Stimulated activated CD4-positive, alpha-beta T cell treated with anti-CD3 and anti-CD28 coated beads, Interleukin-2, amount 100 ng/mL, for 48 hours (primary cell): ENCODE results near the gene SDF2L1.
"Not testable (repeated sequence)": the region's sequence is repeated elsewhere in the genome, so short reads cannot be mapped to it uniquely, and the experiment has no call there.

Experiments
- DNase-seq, 2 donors: peaks; one replicate each; pipeline ENCODE4 v3.0.0-alpha.2; 2020

Gene SDF2L1

GRCh38 chr22:21688706-21689381 lies 46.7 kb downstream of the SDF2L1 start:
- no peak for DNase-seq

GRCh38 chr22:21690401-21690801 lies 48.3 kb downstream of the SDF2L1 start:
- DNase-seq: no peak

- DNase-seq: no peak
Measured at GRCh38 chr22:21691816-21692215, 49.7 kb downstream of the SDF2L1 start.

- DNase-seq: not testable (repeated sequence)
Measured at GRCh38 chr22:21692856-21693255, 50.8 kb downstream of the SDF2L1 start.

- no peak for DNase-seq
Measured at GRCh38 chr22:21693333-21693998, 51.4 kb downstream of the SDF2L1 start.
